Hepatocyte (in vitro differentiated cells): ENCODE measurements around the gene TCF7L2. TPM values are rescaled to one million over a fixed set of nuclear protein-coding genes. Genes with fewer than 3 reads are reported as not detected.

Source experiments
- DNase-seq: peaks from one replicate; pipeline ENCODE4 v3.0.0-alpha.2; 2016; ENCODE audit warnings: low spot score
- H2AFZ ChIP-seq: fragments of 200-600 bp; sonication (generic); 2 replicates; pipeline ENCODE4 v1.6.0; 2016; ENCODE audit warnings: antibody characterized with exemption, mild to moderate bottlenecking
- H3K27ac ChIP-seq: fragments of 200-600 bp; sonication (generic); 2 replicates; pipeline ENCODE4 v1.5.1; 2016; ENCODE audit warnings: mild to moderate bottlenecking
- H3K27me3 ChIP-seq: fragments of 200-600 bp; sonication (generic); 2 replicates; pipeline ENCODE4 v1.6.1; 2016
- H3K36me3 ChIP-seq: fragments of 200-600 bp; sonication (generic); replicated peaks from 2 replicates; pipeline ENCODE4 v1.5.1; 2016; ENCODE audit warnings: low read depth; ENCODE audit not compliant: insufficient read depth
- H3K4me1 ChIP-seq: fragments of 200-600 bp; sonication (generic); 2 replicates; pipeline ENCODE4 v1.5.1; 2016; ENCODE audit warnings: mild to moderate bottlenecking, moderate library complexity; ENCODE audit not compliant: insufficient read depth
- H3K4me2 ChIP-seq: fragments of 200-600 bp; sonication (generic); 2 replicates; pipeline ENCODE4 v1.6.0; 2016
- H3K4me3 ChIP-seq: fragments of 200-600 bp; sonication (generic); 2 replicates; pipeline ENCODE4 v1.5.1; 2016; ENCODE audit warnings: mild to moderate bottlenecking
- H3K79me2 ChIP-seq: fragments of 200-600 bp; sonication (generic); 2 replicates; pipeline ENCODE4 v1.6.0; 2017; ENCODE audit warnings: mild to moderate bottlenecking
- H3K9me2 ChIP-seq: fragments of 200-600 bp; sonication (generic); replicated peaks from 2 replicates; pipeline ENCODE4 v1.6.0; 2017; ENCODE audit warnings: mild to moderate bottlenecking; ENCODE audit not compliant: insufficient read depth
- H3K9me3 ChIP-seq: fragments of 200-600 bp; sonication (generic); 2 replicates; pipeline ENCODE4 v1.5.1; 2016; ENCODE audit warnings: low read depth, mild to moderate bottlenecking
- H4K20me1 ChIP-seq: fragments of 200-600 bp; sonication (generic); 2 replicates; pipeline ENCODE4 v1.6.0; 2016; ENCODE audit warnings: mild to moderate bottlenecking; ENCODE audit not compliant: insufficient read depth, poor library complexity, severe bottlenecking
- EZH2 ChIP-seq: fragments of 200-600 bp; sonication (generic); IDR thresholded peaks from 2 replicates; pipeline ENCODE4 v1.6.1; 2016; ENCODE audit warnings: antibody characterized with exemption, mild to moderate bottlenecking, borderline replicate concordance
- EZH2phosphoT487 ChIP-seq: fragments of 200-600 bp; sonication (generic); IDR thresholded peaks from one replicate; pipeline ENCODE4 v1.6.1; 2018; ENCODE audit warnings: antibody characterized with exemption, mild to moderate bottlenecking, low read depth, moderate library complexity; ENCODE audit not compliant: unreplicated experiment, severe bottlenecking
- WGBS: methylation state at CpG from one replicate; pipeline ENCODE4 v1.1.6; 2016; ENCODE audit warnings: low lambda C conversion rate; ENCODE audit errors: missing lambda C conversion rate; 5-methylcytosine and 5-hydroxymethylcytosine counted together
- polyA plus RNA-seq: library from polyadenylated mRNA; unstranded; fragments of >200 nt; fragmentation: Nextera tagmentation; extraction: Ambion mirVana; gene quantifications from 2 replicates; pipeline ENCODE4 v1.2.1, GENCODE V29; 2016
- total RNA-seq: library from RNA; depleted of rRNA; stranded (reverse); fragments of >200 nt; gene quantifications from 2 replicates; pipeline ENCODE4 v1.2.3, GENCODE V29; 2014
- TF ChIP-seq, protein P1 (sequence below): fragments of 200-600 bp; sonication (generic); IDR thresholded peaks from 2 replicates; pipeline ENCODE4 v1.5.1; 2016; ENCODE audit warnings: antibody characterized with exemption, mild to moderate bottlenecking; ENCODE audit not compliant: poor library complexity

The TCF7L2 gene
- total and polyA plus RNA-seq, 2 experiments from 2014 or later: 14.8 to 28.8 TPM

DNA sequence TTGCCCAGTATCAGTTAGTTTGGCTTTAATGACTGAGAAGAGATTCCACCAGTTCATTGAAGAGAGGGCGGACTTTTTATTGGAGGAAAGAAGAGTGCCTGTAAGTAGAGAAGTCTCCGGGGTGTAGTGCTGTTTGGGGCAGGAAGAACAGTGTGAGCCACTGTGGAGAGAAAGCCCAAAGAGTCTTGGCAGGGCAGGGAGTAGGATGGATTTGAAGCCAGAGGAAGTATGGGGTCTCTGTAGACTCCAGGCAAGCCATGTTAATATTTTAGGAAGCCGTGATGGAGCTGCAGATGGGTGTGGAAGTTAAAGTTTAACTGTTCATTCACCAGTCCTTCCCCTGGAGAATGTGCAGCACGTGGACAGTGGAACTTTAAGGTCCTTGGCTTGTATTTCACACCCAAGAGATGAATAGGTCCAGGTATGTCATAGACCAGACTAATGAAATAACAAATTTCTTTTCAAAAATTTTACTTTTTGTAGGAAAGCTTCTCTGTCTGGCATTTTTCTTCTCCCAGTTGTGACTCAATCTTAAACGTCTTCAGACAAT is 54.1 kb downstream of the TCF7L2 start:
- H3K36me3 ChIP-seq: no peaks in the 10 kb centered on the region
- peaks cover 49% of the 10 kb centered on the region for H3K4me1 ChIP-seq
- no peak for DNase-seq
- no peak overlapping the region for H3K27ac ChIP-seq
- 79% methylated on average over 5 of the region's 5 CpGs for WGBS
- no peak overlapping the region for H2AFZ ChIP-seq
- no peaks in the 10 kb centered on the region for H3K27me3 ChIP-seq
- H3K4me2 ChIP-seq: no peak overlapping the region
- H4K20me1 ChIP-seq: peaks cover 97% of the 10 kb centered on the region
- no peaks in the 10 kb centered on the region for H3K9me3 ChIP-seq
- H3K9me2 ChIP-seq: no peaks in the 10 kb centered on the region
- H3K4me3 ChIP-seq: no peak overlapping the region
- peaks cover 98% of the 10 kb centered on the region for H3K79me2 ChIP-seq
- TF ChIP-seq, protein P1, sequence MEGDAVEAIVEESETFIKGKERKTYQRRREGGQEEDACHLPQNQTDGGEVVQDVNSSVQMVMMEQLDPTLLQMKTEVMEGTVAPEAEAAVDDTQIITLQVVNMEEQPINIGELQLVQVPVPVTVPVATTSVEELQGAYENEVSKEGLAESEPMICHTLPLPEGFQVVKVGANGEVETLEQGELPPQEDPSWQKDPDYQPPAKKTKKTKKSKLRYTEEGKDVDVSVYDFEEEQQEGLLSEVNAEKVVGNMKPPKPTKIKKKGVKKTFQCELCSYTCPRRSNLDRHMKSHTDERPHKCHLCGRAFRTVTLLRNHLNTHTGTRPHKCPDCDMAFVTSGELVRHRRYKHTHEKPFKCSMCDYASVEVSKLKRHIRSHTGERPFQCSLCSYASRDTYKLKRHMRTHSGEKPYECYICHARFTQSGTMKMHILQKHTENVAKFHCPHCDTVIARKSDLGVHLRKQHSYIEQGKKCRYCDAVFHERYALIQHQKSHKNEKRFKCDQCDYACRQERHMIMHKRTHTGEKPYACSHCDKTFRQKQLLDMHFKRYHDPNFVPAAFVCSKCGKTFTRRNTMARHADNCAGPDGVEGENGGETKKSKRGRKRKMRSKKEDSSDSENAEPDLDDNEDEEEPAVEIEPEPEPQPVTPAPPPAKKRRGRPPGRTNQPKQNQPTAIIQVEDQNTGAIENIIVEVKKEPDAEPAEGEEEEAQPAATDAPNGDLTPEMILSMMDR: no peak
- no peak for TF ChIP-seq EZH2
- TF ChIP-seq EZH2phosphoT487: no peak

DNA sequence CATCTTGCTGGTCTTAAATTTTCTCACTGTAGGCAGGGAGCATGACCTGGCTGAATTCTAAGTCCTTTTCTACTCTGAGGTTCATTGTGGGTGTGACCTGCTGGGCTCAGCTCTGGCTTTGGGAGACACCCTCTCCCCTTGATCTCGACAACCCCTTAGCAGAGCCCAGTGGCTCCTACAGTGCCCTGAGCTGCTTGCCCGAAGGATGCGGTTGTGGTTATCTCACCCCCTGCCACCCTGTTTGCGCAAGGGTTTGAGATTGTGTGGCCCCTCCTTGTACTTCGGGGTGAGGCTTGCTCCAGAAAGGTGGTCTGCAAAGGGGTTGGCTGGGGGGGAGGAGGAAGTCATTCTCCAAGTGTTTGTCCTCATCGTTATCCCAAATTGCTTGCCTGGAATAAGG is 55.3 kb downstream of the TCF7L2 start:
- H3K36me3 ChIP-seq: no peaks in the 10 kb centered on the region
- TF ChIP-seq, protein P1: no peak
- TF ChIP-seq EZH2 (no peak), EZH2phosphoT487 (no peak)
- no peak for DNase-seq
- H3K4me3 ChIP-seq: no peak overlapping the region
- H3K27me3 ChIP-seq: no peaks in the 10 kb centered on the region
- peaks cover 98% of the 10 kb centered on the region for H3K79me2 ChIP-seq
- peaks cover 40% of the 10 kb centered on the region for H3K4me1 ChIP-seq
- no peaks in the 10 kb centered on the region for H3K9me3 ChIP-seq
- no peaks in the 10 kb centered on the region for H3K9me2 ChIP-seq
- H3K27ac ChIP-seq: no peak overlapping the region
- peaks cover 95% of the 10 kb centered on the region for H4K20me1 ChIP-seq
- no peak overlapping the region for H2AFZ ChIP-seq
- no peak overlapping the region for H3K4me2 ChIP-seq
- 86% methylated on average over 6 of the region's 6 CpGs for WGBS

DNA sequence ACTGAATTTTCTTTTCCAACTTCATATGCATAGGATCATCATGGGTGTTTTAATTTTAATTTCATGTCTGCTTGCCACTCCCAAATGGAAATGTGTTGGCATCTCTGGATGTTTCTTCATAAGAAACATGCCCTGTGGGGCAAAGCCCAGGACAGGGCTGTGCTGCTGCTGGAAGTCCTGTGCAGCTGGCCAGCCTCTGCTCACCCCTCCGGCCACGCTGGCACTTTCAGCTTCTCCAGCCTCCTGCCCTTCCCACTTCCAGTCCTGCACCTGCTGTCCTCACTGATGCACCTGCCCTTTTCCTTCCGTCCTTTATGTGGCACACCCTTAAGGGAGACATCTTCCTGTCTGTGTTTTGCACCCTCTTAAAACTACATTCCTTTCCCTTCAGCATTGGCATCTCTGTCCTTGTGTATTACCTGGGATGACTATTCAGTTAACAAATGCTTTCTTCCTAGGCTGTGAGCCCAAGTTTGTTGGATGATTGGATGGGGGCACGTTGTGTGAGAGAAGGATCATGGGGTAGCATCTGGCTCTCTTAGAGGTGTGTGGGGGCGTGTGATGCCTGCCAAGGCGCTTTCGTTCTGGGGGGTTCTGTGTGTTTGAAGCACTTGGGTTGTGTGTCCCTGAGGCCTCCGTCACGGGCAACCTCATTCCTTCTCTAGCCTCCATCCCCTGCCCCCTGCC is 56.8 kb downstream of the TCF7L2 start:
- Histone ChIP-seq H3K27me3 (no peaks in the 10 kb centered on the region), H3K9me3 (no peaks in the 10 kb centered on the region), H3K9me2 (no peaks in the 10 kb centered on the region), H4K20me1 (peaks cover 95% of the 10 kb centered on the region), H3K36me3 (no peaks in the 10 kb centered on the region), H3K79me2 (peaks cover 100% of the 10 kb centered on the region), H3K4me1 (peaks cover 26% of the 10 kb centered on the region), H3K27ac (no peak overlapping the region), H3K4me2 (no peak overlapping the region), H3K4me3 (no peak overlapping the region), H2AFZ (no peak overlapping the region)
- TF ChIP-seq EZH2phosphoT487: no peak
- TF ChIP-seq, protein P1: no peak
- no peak for TF ChIP-seq EZH2
- no peak for DNase-seq
- 78% methylated on average over 9 of the region's 9 CpGs for WGBS
